ENCODE measurements around the gene MAGI2.

DNA sequence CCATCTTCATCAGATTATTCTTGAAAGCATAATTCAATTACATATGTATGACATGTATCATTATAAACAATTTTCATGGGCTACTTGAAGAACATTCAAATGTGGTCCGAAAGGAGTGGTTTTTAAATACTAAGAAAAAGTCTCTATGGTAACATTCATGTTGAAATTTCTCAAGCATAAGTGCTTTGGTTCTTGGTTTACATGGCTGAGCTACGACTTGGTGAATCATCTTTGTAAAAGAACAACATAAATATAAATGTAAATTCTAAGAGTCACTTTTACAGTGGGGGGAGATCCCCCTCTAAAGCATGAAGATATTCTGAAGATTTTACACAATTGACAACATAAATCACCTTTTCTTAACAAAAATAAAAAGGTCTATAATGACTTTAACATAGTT, 118.6 kb downstream of the MAGI2 start:
- TF ChIP-seq POLR2A (IDR thresholded peaks at IDR 0.05): no peak
- TF ChIP-seq, protein P1, sequence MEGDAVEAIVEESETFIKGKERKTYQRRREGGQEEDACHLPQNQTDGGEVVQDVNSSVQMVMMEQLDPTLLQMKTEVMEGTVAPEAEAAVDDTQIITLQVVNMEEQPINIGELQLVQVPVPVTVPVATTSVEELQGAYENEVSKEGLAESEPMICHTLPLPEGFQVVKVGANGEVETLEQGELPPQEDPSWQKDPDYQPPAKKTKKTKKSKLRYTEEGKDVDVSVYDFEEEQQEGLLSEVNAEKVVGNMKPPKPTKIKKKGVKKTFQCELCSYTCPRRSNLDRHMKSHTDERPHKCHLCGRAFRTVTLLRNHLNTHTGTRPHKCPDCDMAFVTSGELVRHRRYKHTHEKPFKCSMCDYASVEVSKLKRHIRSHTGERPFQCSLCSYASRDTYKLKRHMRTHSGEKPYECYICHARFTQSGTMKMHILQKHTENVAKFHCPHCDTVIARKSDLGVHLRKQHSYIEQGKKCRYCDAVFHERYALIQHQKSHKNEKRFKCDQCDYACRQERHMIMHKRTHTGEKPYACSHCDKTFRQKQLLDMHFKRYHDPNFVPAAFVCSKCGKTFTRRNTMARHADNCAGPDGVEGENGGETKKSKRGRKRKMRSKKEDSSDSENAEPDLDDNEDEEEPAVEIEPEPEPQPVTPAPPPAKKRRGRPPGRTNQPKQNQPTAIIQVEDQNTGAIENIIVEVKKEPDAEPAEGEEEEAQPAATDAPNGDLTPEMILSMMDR (IDR thresholded peaks at IDR 0.05): no peak
